GM23338 (cell line): ENCODE results near the gene FUT8. TPM values are rescaled to one million over a fixed set of nuclear protein-coding genes. Genes with fewer than 3 reads are reported as not detected.

Experiments used
- ATAC-seq: fragments of 200-7000 bp; cut with Tn5 transposase; 3 replicates; pipeline ENCODE4 v1.9.1; 2020
- DNase-seq: peaks from one replicate; pipeline ENCODE4 v3.0.0-alpha.2; 2015; ENCODE audit warnings: low spot score
- H2AFZ ChIP-seq: fragments of 200-600 bp; sonication (generic); 2 replicates; pipeline ENCODE4 v1.8.0; 2016; ENCODE audit warnings: antibody characterized with exemption, mild to moderate bottlenecking, moderate library complexity
- H3F3A ChIP-seq: fragments of 200-600 bp; sonication (generic); replicated peaks from 2 replicates; pipeline ENCODE4 v1.8.0; 2017; ENCODE audit warnings: antibody characterized with exemption, mixed run types, low read depth
- H3K27ac ChIP-seq: fragments of 200-600 bp; sonication (generic); 2 replicates; pipeline ENCODE4 v1.6.1; 2016; ENCODE audit warnings: low read depth
- H3K27me3 ChIP-seq: fragments of 200-600 bp; sonication (generic); 2 replicates; pipeline ENCODE4 v1.8.0; 2016; ENCODE audit warnings: mild to moderate bottlenecking, mixed run types, moderate library complexity; ENCODE audit not compliant: insufficient read depth
- H3K36me3 ChIP-seq: fragments of 200-600 bp; sonication (generic); 2 replicates; pipeline ENCODE4 v1.8.0; 2016; ENCODE audit warnings: mild to moderate bottlenecking; ENCODE audit not compliant: insufficient read depth
- H3K4me1 ChIP-seq: fragments of 200-600 bp; sonication (generic); 2 replicates; pipeline ENCODE4 v1.8.0; 2016; ENCODE audit warnings: mild to moderate bottlenecking, moderate library complexity; ENCODE audit not compliant: insufficient read depth
- H3K4me2 ChIP-seq: fragments of 200-600 bp; sonication (generic); 2 replicates; pipeline ENCODE4 v1.7.1; 2017; ENCODE audit warnings: mixed run types
- H3K4me3 ChIP-seq: fragments of 200-600 bp; sonication (generic); 2 replicates; pipeline ENCODE4 v1.6.1; 2016; ENCODE audit warnings: mixed run types
- H3K79me2 ChIP-seq: fragments of 200-600 bp; sonication (generic); replicated peaks from 2 replicates; pipeline ENCODE4 v1.8.0; 2017; ENCODE audit warnings: mild to moderate bottlenecking; ENCODE audit not compliant: insufficient read depth
- H3K9me2 ChIP-seq: fragments of 200-600 bp; sonication (generic); 2 replicates; pipeline ENCODE4 v1.8.0; 2017; ENCODE audit not compliant: insufficient read depth
- H4K20me1 ChIP-seq: fragments of 200-600 bp; sonication (generic); replicated peaks from 2 replicates; pipeline ENCODE4 v1.8.0; 2017; ENCODE audit warnings: mild to moderate bottlenecking; ENCODE audit not compliant: insufficient read depth
- H3K27ac Mint-ChIP-seq: 2 replicates; pipeline ENCODE4 v1.8.0; 2020; ENCODE audit warnings: inconsistent platforms, mild to moderate bottlenecking, moderate library complexity, mixed read lengths
- H3K27me3 Mint-ChIP-seq: 3 replicates; pipeline ENCODE4 v1.8.0; 2022; ENCODE audit warnings: low read depth, mild to moderate bottlenecking, moderate library complexity, mixed read lengths, inconsistent platforms; ENCODE audit not compliant: insufficient read depth, poor library complexity
- H3K36me3 Mint-ChIP-seq: 3 replicates; pipeline ENCODE4 v1.8.0; 2021; ENCODE audit warnings: low read depth, mild to moderate bottlenecking, inconsistent platforms, moderate library complexity, mixed read lengths
- H3K4me1 Mint-ChIP-seq: 3 replicates; pipeline ENCODE4 v1.8.0; 2020; ENCODE audit warnings: mild to moderate bottlenecking, inconsistent platforms, mixed read lengths
- H3K4me3 Mint-ChIP-seq: 3 replicates; pipeline ENCODE4 v1.8.0; 2021; ENCODE audit warnings: moderate library complexity, mild to moderate bottlenecking, inconsistent platforms, mixed read lengths
- H3K9me3 Mint-ChIP-seq: 3 replicates; pipeline ENCODE4 v1.8.0; 2020; ENCODE audit warnings: moderate library complexity, mild to moderate bottlenecking, inconsistent platforms, mixed read lengths
- EZH2 ChIP-seq: fragments of 200-600 bp; sonication (generic); IDR thresholded peaks from one replicate; pipeline ENCODE4 v1.8.0; 2017; ENCODE audit warnings: antibody characterized with exemption, mild to moderate bottlenecking, low read depth; ENCODE audit not compliant: unreplicated experiment
- JUNB ChIP-seq: IDR thresholded peaks from one replicate; pipeline ENCODE4 v1.6.1; 2016; ENCODE audit warnings: antibody characterized with exemption; ENCODE audit not compliant: unreplicated experiment
- NANOG ChIP-seq: IDR thresholded peaks from 2 replicates; pipeline ENCODE4 v1.6.1; 2016; ENCODE audit warnings: antibody characterized with exemption, borderline replicate concordance
- POLR2AphosphoS5 ChIP-seq: IDR thresholded peaks from 2 replicates; pipeline ENCODE4 v1.6.1; 2016; ENCODE audit warnings: antibody characterized with exemption, low read depth
- ZNF331 ChIP-seq: fragments of 250-450 bp; sonication (Bioruptor Pico); IDR thresholded peaks from 2 replicates; pipeline ENCODE4 v1.5.0; 2020; ENCODE audit warnings: low read depth, mild to moderate bottlenecking, moderate library complexity
- polyA plus RNA-seq: library from polyadenylated mRNA; unstranded; fragments of >200 nt; fragmentation: Nextera tagmentation; extraction: Ambion mirVana; gene quantifications from 2 replicates; pipeline ENCODE4 v1.2.1, GENCODE V29; 2016
- total RNA-seq: library from RNA; depleted of rRNA; stranded (reverse); fragments of >200 nt; shearing (Covaris generic); gene quantifications from 2 replicates; pipeline ENCODE4 v1.2.3, GENCODE V29; 2014
- TF ChIP-seq, protein P1 (sequence below): IDR thresholded peaks from one replicate; pipeline ENCODE4 v1.6.1; 2018; ENCODE audit warnings: antibody characterized with exemption; ENCODE audit not compliant: unreplicated experiment
- TF ChIP-seq, protein P2 (sequence below), 2 experiments: fragments of 200-600 bp in 1 of 2; sonication (generic) in 1 of 2; conservative IDR thresholded peaks; 2 replicates each; pipeline versions ENCODE4 v1.5.1 to v1.6.1; 2016 to 2017; ENCODE audit warnings: antibody characterized with exemption in 2 of 2, low read depth in 2 of 2, mild to moderate bottlenecking in 2 of 2, moderate library complexity in 1 of 2
- TF ChIP-seq, protein P3 (sequence below): IDR thresholded peaks from 2 replicates; pipeline ENCODE4 v1.6.1; 2016; ENCODE audit warnings: antibody characterized with exemption
- TF ChIP-seq, protein P4 (sequence below): fragments of 250-450 bp; sonication (Bioruptor Pico); IDR thresholded peaks from 2 replicates; pipeline ENCODE4 v1.5.0; 2020; ENCODE audit warnings: mild to moderate bottlenecking, moderate library complexity

Gene FUT8
- total and polyA plus RNA-seq, 2 experiments from 2014 or later, result 8.2 to 23.2 TPM

DNA sequence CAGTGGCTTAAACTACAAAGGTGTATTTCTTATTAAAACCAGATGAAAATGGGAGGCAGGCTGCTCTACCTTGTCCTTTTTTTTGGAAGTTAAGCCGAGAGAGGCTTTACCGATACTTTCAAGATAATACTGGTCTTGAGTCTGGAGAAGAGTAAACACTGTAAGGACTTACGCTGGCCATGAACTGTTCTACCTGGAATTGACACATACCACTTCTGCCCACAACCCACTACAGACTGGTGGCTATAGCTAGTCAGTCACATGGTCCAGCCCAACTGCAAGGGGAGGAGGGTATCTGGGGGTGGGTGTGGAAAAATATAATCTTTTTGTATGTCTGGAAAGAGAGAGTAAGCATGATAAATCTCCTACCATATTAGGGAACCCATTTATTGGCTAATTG, 4.4 kb upstream of the FUT8 start:
- Histone ChIP-seq H3K79me2 (no peaks in the 10 kb centered on the region), H3K4me3 (no peak overlapping the region), H3K36me3 (no peaks in the 10 kb centered on the region), H3K9me2 (no peaks in the 10 kb centered on the region), H3K27ac (no peak overlapping the region), H3K4me2 (no peak overlapping the region), H3K27me3 (no peaks in the 10 kb centered on the region), H3F3A (0 out of 2 replicates have a peak, but pooled peaks cover 3% of the 10 kb centered on the region), H3K4me1 (no peaks in the 10 kb centered on the region), H4K20me1 (no peaks in the 10 kb centered on the region), H2AFZ (no peak overlapping the region)
- TF ChIP-seq, protein P1, sequence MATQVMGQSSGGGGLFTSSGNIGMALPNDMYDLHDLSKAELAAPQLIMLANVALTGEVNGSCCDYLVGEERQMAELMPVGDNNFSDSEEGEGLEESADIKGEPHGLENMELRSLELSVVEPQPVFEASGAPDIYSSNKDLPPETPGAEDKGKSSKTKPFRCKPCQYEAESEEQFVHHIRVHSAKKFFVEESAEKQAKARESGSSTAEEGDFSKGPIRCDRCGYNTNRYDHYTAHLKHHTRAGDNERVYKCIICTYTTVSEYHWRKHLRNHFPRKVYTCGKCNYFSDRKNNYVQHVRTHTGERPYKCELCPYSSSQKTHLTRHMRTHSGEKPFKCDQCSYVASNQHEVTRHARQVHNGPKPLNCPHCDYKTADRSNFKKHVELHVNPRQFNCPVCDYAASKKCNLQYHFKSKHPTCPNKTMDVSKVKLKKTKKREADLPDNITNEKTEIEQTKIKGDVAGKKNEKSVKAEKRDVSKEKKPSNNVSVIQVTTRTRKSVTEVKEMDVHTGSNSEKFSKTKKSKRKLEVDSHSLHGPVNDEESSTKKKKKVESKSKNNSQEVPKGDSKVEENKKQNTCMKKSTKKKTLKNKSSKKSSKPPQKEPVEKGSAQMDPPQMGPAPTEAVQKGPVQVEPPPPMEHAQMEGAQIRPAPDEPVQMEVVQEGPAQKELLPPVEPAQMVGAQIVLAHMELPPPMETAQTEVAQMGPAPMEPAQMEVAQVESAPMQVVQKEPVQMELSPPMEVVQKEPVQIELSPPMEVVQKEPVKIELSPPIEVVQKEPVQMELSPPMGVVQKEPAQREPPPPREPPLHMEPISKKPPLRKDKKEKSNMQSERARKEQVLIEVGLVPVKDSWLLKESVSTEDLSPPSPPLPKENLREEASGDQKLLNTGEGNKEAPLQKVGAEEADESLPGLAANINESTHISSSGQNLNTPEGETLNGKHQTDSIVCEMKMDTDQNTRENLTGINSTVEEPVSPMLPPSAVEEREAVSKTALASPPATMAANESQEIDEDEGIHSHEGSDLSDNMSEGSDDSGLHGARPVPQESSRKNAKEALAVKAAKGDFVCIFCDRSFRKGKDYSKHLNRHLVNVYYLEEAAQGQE, result no peak
- TF ChIP-seq, protein P2, sequence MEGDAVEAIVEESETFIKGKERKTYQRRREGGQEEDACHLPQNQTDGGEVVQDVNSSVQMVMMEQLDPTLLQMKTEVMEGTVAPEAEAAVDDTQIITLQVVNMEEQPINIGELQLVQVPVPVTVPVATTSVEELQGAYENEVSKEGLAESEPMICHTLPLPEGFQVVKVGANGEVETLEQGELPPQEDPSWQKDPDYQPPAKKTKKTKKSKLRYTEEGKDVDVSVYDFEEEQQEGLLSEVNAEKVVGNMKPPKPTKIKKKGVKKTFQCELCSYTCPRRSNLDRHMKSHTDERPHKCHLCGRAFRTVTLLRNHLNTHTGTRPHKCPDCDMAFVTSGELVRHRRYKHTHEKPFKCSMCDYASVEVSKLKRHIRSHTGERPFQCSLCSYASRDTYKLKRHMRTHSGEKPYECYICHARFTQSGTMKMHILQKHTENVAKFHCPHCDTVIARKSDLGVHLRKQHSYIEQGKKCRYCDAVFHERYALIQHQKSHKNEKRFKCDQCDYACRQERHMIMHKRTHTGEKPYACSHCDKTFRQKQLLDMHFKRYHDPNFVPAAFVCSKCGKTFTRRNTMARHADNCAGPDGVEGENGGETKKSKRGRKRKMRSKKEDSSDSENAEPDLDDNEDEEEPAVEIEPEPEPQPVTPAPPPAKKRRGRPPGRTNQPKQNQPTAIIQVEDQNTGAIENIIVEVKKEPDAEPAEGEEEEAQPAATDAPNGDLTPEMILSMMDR (conservative IDR thresholded peaks at IDR 0.05; ENCODE audit: low read depth in 2 of 2), result no peak
- no peak for TF ChIP-seq JUNB
- TF ChIP-seq POLR2AphosphoS5, result no peak
- TF ChIP-seq, protein P3, sequence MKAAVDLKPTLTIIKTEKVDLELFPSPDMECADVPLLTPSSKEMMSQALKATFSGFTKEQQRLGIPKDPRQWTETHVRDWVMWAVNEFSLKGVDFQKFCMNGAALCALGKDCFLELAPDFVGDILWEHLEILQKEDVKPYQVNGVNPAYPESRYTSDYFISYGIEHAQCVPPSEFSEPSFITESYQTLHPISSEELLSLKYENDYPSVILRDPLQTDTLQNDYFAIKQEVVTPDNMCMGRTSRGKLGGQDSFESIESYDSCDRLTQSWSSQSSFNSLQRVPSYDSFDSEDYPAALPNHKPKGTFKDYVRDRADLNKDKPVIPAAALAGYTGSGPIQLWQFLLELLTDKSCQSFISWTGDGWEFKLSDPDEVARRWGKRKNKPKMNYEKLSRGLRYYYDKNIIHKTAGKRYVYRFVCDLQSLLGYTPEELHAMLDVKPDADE, result no peak
- no peak for TF ChIP-seq ZNF331 (CRISPR knock-in tag)
- no peak for TF ChIP-seq EZH2
- TF ChIP-seq NANOG, result no peak
- TF ChIP-seq, protein P4, sequence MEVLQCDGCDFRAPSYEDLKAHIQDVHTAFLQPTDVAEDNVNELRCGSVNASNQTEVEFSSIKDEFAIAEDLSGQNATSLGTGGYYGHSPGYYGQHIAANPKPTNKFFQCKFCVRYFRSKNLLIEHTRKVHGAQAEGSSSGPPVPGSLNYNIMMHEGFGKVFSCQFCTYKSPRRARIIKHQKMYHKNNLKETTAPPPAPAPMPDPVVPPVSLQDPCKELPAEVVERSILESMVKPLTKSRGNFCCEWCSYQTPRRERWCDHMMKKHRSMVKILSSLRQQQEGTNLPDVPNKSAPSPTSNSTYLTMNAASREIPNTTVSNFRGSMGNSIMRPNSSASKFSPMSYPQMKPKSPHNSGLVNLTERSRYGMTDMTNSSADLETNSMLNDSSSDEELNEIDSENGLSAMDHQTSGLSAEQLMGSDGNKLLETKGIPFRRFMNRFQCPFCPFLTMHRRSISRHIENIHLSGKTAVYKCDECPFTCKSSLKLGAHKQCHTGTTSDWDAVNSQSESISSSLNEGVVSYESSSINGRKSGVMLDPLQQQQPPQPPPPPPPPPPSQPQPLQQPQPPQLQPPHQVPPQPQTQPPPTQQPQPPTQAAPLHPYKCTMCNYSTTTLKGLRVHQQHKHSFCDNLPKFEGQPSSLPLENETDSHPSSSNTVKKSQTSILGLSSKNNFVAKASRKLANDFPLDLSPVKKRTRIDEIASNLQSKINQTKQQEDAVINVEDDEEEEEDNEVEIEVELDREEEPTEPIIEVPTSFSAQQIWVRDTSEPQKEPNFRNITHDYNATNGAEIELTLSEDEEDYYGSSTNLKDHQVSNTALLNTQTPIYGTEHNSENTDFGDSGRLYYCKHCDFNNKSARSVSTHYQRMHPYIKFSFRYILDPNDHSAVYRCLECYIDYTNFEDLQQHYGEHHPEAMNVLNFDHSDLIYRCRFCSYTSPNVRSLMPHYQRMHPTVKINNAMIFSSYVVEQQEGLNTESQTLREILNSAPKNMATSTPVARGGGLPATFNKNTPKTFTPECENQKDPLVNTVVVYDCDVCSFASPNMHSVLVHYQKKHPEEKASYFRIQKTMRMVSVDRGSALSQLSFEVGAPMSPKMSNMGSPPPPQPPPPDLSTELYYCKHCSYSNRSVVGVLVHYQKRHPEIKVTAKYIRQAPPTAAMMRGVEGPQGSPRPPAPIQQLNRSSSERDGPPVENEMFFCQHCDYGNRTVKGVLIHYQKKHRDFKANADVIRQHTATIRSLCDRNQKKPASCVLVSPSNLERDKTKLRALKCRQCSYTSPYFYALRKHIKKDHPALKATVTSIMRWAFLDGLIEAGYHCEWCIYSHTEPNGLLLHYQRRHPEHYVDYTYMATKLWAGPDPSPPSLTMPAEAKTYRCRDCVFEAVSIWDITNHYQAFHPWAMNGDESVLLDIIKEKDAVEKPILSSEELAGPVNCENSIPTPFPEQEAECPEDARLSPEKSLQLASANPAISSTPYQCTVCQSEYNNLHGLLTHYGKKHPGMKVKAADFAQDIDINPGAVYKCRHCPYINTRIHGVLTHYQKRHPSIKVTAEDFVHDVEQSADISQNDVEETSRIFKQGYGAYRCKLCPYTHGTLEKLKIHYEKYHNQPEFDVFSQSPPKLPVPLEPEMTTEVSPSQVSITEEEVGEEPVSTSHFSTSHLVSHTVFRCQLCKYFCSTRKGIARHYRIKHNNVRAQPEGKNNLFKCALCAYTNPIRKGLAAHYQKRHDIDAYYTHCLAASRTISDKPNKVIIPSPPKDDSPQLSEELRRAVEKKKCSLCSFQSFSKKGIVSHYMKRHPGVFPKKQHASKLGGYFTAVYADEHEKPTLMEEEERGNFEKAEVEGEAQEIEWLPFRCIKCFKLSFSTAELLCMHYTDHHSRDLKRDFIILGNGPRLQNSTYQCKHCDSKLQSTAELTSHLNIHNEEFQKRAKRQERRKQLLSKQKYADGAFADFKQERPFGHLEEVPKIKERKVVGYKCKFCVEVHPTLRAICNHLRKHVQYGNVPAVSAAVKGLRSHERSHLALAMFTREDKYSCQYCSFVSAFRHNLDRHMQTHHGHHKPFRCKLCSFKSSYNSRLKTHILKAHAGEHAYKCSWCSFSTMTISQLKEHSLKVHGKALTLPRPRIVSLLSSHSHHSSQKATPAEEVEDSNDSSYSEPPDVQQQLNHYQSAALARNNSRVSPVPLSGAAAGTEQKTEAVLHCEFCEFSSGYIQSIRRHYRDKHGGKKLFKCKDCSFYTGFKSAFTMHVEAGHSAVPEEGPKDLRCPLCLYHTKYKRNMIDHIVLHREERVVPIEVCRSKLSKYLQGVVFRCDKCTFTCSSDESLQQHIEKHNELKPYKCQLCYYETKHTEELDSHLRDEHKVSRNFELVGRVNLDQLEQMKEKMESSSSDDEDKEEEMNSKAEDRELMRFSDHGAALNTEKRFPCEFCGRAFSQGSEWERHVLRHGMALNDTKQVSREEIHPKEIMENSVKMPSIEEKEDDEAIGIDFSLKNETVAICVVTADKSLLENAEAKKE (CRISPR knock-in tag), result no peak
- DNase-seq (no peak), ATAC-seq (no peak)
- Mint-ChIP-seq H3K9me3 (no peaks in the 10 kb centered on the region; the same call in 2 of the 3 replicates), H3K27ac (no peak overlapping the region), H3K4me1 (peaks cover 6% of the 10 kb centered on the region), H3K27me3 (peaks cover 1% of the 10 kb centered on the region), H3K4me3 (no peak overlapping the region), H3K36me3 (no peaks in the 10 kb centered on the region)
